Activated CD4-positive, alpha-beta T cell treated with anti-CD3 and anti-CD28 coated beads, Interleukin-2, amount 50 U/mL, for 48 hours (primary cell): ENCODE results near the gene KCNJ4.

Experiments
- DNase-seq, 2 experiments: peaks; one replicate each; pipeline ENCODE4 v3.0.0-alpha.2; 2020

The KCNJ4 gene

GRCh38 chr22:38455076-38455529, at the start of gene KCNJ4:
TSS of gene KCNJ4 (minus strand) at chr22:38455199. CDS start at chr22:38428132, 27,067 bp downstream.
- DNase-seq = no peak

- DNase-seq = no peak
These were observed 48.0 kb upstream of the KCNJ4 start for GRCh38 chr22:38503021-38503420.

- no peak for DNase-seq
These were observed 47.0 kb upstream of the KCNJ4 start for GRCh38 chr22:38501797-38502672.

- no peak for DNase-seq
These were observed 42.9 kb upstream of the KCNJ4 start for GRCh38 chr22:38497869-38498268.

- DNase-seq = no peak
These were observed 39.9 kb upstream of the KCNJ4 start for GRCh38 chr22:38494939-38495338.

GRCh38 chr22:38494498-38494897, 39.5 kb upstream of the KCNJ4 start:
- no peak for DNase-seq

- no peak for DNase-seq
These were observed 36.8 kb upstream of the KCNJ4 start for GRCh38 chr22:38491707-38492348.

GRCh38 chr22:38490915-38491314, 35.9 kb upstream of the KCNJ4 start:
- no peak for DNase-seq

- DNase-seq = no peak
These were observed 35.5 kb upstream of the KCNJ4 start for GRCh38 chr22:38490475-38490874.

GRCh38 chr22:38489561-38490145, 34.7 kb upstream of the KCNJ4 start:
- no peak for DNase-seq

- DNase-seq = no peak
These were observed 34.1 kb upstream of the KCNJ4 start for GRCh38 chr22:38489142-38489541.

- no peak for DNase-seq
These were observed 32.9 kb upstream of the KCNJ4 start for GRCh38 chr22:38487946-38488345.

- DNase-seq = no peak
These were observed 30.8 kb upstream of the KCNJ4 start for GRCh38 chr22:38485783-38486182.

GRCh38 chr22:38484244-38484643, 29.2 kb upstream of the KCNJ4 start:
- DNase-seq = no peak

GRCh38 chr22:38482662-38483308, 27.8 kb upstream of the KCNJ4 start:
- DNase-seq = no peak

GRCh38 chr22:38481871-38482332, 26.9 kb upstream of the KCNJ4 start:
- no peak for DNase-seq

- no peak for DNase-seq
These were observed 26.3 kb upstream of the KCNJ4 start for GRCh38 chr22:38481162-38481870.

- DNase-seq = no peak
These were observed 24.3 kb upstream of the KCNJ4 start for GRCh38 chr22:38479096-38479837.

- DNase-seq = no peak
These were observed 22.6 kb upstream of the KCNJ4 start for GRCh38 chr22:38477585-38477984.

GRCh38 chr22:38474003-38474607, 19.1 kb upstream of the KCNJ4 start:
- DNase-seq = no peak

GRCh38 chr22:38471237-38471636, 16.2 kb upstream of the KCNJ4 start:
- no peak for DNase-seq
